GM10266 (cell line): ENCODE data around the gene ABCG1.

Source experiments
- DNase-seq: peaks from one replicate; pipeline ENCODE4 v3.0.0; 2012; ENCODE audit errors: extremely low spot score
- TF ChIP-seq, protein P1 (sequence below): IDR thresholded peaks from 2 replicates; pipeline ENCODE4 v1.5.1; 2012; ENCODE audit warnings: mild to moderate bottlenecking, low read depth; ENCODE audit not compliant: control insufficient read depth, insufficient read depth; ENCODE audit errors: missing control alignments

ABCG1 gene

DNA sequence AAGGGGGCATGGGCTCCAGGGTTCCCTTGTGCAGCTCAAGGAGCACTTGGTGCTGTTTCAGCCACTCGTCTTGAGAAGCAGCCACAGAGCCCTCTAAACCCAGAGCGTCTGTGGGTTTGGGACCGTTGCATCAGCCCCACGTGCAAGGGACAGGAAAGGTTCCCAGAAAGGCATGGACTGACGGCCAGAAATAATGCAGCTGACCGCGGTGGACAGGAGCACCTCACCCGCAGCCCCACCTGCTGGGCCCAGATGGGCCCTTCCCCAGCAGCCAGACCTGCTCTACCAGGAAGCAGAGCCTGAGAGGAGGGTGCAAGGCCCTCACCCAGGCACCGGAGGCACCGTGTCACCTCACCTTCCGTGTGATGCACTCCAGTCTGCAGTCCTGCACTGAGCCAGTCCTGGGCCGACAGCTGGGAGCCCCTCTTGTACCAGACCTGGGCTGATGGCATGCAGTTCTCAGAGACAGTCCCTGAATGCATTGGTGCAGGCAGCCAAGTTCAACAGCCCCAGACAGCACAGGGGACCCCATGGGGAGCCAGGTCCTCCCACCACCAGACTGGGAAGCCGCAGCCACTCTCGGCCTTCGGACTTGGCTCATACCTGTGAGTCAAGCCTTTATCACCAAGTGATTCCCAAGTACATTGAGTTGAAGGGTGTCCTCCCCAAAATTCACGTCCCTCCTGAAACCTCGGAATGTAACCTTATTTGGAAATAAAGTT, 101.1 kb downstream of the ABCG1 start:
- no peak for DNase-seq
- TF ChIP-seq, protein P1, sequence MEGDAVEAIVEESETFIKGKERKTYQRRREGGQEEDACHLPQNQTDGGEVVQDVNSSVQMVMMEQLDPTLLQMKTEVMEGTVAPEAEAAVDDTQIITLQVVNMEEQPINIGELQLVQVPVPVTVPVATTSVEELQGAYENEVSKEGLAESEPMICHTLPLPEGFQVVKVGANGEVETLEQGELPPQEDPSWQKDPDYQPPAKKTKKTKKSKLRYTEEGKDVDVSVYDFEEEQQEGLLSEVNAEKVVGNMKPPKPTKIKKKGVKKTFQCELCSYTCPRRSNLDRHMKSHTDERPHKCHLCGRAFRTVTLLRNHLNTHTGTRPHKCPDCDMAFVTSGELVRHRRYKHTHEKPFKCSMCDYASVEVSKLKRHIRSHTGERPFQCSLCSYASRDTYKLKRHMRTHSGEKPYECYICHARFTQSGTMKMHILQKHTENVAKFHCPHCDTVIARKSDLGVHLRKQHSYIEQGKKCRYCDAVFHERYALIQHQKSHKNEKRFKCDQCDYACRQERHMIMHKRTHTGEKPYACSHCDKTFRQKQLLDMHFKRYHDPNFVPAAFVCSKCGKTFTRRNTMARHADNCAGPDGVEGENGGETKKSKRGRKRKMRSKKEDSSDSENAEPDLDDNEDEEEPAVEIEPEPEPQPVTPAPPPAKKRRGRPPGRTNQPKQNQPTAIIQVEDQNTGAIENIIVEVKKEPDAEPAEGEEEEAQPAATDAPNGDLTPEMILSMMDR, result no peak

DNA sequence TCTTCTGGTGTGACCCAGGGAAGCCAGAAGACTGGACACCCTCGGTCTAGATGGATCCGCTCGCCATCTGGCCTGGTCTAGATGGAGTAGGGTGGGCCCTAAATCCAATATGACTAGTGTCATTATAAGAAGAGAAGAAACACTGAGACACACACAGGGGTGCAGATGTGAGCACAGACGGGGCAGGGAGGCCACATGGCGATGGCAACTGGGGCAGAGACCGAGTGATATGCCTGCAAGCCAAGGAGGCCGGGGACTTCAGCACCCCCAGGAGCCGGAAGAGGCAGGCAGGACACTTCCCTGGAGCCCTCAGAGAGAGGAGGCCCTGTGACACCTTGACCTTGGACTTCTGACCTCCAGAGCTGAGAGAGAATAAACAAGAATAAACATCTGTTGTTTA, 101.9 kb downstream of the ABCG1 start:
- TF ChIP-seq, protein P1, result no peak

DNA sequence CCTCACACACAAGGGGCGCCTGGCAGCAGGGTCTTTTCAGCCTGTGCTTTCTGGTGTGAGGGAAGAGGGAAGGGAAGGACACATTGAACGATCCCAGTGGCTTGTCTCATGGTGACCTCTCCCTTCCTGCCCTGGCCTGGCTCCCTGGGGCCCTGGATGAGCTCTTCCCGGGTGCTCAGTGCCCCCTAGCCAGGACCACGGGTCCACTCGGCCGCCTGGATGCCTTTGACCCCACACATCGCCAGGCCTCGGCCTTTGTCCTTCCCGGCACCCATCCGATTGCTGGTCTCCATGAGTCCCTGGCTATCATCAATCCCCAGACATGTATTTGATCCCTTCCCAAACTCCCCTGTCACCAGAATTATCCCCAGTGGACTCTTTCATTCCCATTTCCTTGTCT, 102.3 kb downstream of the ABCG1 start:
- no peak for DNase-seq
- TF ChIP-seq, protein P1, result no peak

More for the DNA sequence above, 101.9 kb downstream of the ABCG1 start:
- no peak for DNase-seq

DNA sequence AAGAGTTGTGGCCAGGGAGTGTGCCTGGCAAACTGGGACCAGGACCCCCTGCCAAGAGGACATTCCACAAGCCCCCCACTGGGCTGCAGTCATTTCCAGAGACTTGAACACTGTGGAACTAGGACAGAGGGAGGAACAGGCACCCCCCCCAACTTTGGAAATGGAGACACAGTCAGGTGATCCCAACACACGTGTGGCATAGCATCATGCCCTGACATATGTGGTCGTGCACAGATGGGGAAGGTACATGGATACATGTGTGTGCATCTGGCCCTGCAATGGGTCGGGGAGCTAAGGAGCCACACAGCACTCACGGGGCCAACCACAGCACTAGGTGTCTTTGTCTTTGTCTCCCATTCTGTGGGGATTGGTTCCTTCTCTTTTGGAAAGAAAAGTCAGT, 102.9 kb downstream of the ABCG1 start:
- TF ChIP-seq, protein P1, result no peak
- DNase-seq, result no peak

DNA sequence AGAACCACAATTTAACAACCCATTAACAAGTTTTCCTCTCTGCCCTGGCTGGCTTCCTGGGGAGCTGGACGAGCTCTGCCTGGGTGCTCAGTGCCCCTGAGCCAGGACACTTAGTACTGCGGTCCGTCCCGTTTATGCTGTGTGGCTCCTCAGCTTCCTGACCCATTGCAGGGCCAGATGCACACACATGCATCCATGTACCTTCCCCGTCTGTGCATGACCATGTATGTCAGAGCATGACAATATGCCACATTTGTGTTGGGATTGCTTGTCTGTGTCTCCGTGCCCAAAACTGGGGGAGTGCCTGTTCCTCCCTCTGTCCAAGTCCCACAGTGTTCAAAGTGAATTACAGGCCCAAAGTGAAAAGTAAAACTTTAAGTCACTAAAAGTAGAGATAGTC, 106.0 kb downstream of the ABCG1 start:
- TF ChIP-seq, protein P1, result no peak
- DNase-seq, result no peak

DNA sequence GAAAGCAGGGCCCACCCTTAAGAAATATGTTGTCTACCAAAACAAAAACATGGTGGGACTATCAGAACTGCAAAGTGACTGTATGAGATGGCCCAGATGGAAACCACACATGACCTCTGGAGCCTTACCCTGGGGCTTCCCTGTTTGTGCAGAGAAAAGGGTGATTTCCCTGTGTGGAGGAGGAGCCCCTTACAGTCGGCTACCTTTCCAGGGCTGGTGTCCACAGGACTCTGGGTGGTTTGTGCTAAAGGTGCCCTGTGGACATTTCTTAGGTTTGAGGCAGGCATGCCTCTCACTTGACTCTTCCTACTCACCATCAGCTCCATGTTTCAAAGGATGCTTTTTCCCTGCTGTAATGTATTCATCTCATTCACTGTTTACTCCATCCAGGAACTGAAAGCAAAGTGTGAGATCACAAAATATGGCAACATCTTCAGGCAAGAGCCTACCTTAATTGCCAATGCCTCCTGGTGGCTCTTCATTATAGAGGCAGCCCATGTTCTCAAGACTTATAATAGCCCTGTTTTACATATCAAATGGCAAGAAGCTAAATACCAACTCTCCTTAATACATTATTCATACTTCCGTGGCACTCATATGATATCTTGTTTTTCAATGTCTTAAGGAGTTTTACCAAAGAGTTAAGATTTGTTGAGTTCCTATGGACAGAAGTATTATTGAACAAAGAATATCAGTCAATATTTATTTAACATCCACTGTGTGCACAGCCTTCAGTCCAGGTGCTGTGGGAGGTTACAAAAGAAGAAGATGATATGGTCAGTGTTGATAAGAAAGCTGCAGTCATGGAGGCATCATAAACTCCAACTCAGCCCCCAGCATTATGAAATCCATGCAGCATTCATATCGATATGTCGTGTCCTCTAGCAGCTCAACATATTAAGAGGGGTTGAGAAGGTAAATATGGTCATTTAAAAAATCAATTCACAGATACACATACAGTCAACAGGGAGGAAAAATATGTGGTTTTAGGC, 111.7 kb downstream of the ABCG1 start:
- peak; percentile 56 for DNase-seq
- TF ChIP-seq, protein P1, result peak; percentile 8
